ENCODE results near the gene LRIT1. TPM values are rescaled to one million over a fixed set of nuclear protein-coding genes. Genes with fewer than 3 reads are reported as not detected.

LRIT1 gene
- total RNA-seq (2022; extraction: Qiagen RNA extraction; ENCODE audit: low read depth): not detected in 5 replicates

GRCh38 chr10:84241185-84241790, at the start of gene LRIT1:
TSS of gene LRIT1 (minus strand) at chr10:84241546. CDS start at chr10:84241439, 107 bp downstream.

GRCh38 chr10:84244651-84245270, 3.4 kb upstream of the LRIT1 start, which contains the start of gene RGR:
TSS of gene RGR (plus strand) at chr10:84245053. CDS start at chr10:84245091, 38 bp downstream.

GRCh38 chr10:84225427-84226173, 15.7 kb downstream of the LRIT1 start, which contains the start of gene LRIT2:
TSS of gene LRIT2 (minus strand) at chr10:84225544. CDS start at chr10:84225520, 24 bp downstream.

GRCh38 chr10:84194424-84195043, 46.8 kb downstream of the LRIT1 start, which contains the start of gene CDHR1:
TSS of gene CDHR1 (plus strand) at chr10:84194537. CDS start at chr10:84194761, 224 bp downstream.

Other genes starting within 250 kb of the LRIT1 start
- 158 to 219 TPM (median 203 TPM) in 5 replicates for gene GHITM, start 102.0 kb downstream of the LRIT1 start, total RNA-seq (2022; extraction: Qiagen RNA extraction; ENCODE audit: low read depth)
- gene GPR15LG, start 67.7 kb downstream of the LRIT1 start, total RNA-seq (2022; extraction: Qiagen RNA extraction; ENCODE audit: low read depth): not detected in 5 replicates
- gene CDHR1, start 47.0 kb downstream of the LRIT1 start, total RNA-seq (2022; extraction: Qiagen RNA extraction; ENCODE audit: low read depth): 0.03 to 0.13 TPM (median 0.07 TPM) in 5 replicates
- not detected in 5 replicates for gene LRIT2, start 16.0 kb downstream of the LRIT1 start, total RNA-seq (2022; extraction: Qiagen RNA extraction; ENCODE audit: low read depth)
- not detected in 5 replicates for gene RGR, start 3.5 kb upstream of the LRIT1 start, total RNA-seq (2022; extraction: Qiagen RNA extraction; ENCODE audit: low read depth)
- 7.2 to 13.8 TPM (median 10.4 TPM) in 5 replicates for gene CCSER2, start 87.0 kb upstream of the LRIT1 start, total RNA-seq (2022; extraction: Qiagen RNA extraction; ENCODE audit: low read depth)